GM12864 (cell line): Measurements from ENCODE around the gene EEF1A2.

Source experiments
- DNase-seq: peaks from one replicate; pipeline ENCODE4 v3.0.0-alpha.2; 2011; ENCODE audit warnings: low read depth
- H3K4me3 ChIP-seq: 2 replicates; pipeline ENCODE4 v1.5.1; 2011; ENCODE audit warnings: mild to moderate bottlenecking, low read depth, low read length, control low read depth
- TF ChIP-seq, protein P1 (sequence below): IDR thresholded peaks from 2 replicates; pipeline ENCODE4 v1.5.1; 2011; ENCODE audit warnings: low read depth, mild to moderate bottlenecking, moderate library complexity, low read length, control low read depth, inconsistent platforms; ENCODE audit errors: missing control alignments

EEF1A2 gene

GRCh38 chr20:63498960-63499337 is at the start of gene EEF1A2:
Gene EEF1A2 (minus strand): TSS chr20:63499083. CDS start chr20:63497763, 1,320 bp downstream.
- TF ChIP-seq, protein P1, sequence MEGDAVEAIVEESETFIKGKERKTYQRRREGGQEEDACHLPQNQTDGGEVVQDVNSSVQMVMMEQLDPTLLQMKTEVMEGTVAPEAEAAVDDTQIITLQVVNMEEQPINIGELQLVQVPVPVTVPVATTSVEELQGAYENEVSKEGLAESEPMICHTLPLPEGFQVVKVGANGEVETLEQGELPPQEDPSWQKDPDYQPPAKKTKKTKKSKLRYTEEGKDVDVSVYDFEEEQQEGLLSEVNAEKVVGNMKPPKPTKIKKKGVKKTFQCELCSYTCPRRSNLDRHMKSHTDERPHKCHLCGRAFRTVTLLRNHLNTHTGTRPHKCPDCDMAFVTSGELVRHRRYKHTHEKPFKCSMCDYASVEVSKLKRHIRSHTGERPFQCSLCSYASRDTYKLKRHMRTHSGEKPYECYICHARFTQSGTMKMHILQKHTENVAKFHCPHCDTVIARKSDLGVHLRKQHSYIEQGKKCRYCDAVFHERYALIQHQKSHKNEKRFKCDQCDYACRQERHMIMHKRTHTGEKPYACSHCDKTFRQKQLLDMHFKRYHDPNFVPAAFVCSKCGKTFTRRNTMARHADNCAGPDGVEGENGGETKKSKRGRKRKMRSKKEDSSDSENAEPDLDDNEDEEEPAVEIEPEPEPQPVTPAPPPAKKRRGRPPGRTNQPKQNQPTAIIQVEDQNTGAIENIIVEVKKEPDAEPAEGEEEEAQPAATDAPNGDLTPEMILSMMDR: peak; percentile 6
- no peak for DNase-seq
- no peak within 1 kb of the TSS; the same call in 1 of the 2 replicates for H3K4me3 ChIP-seq

- no peak overlapping the region for H3K4me3 ChIP-seq
- TF ChIP-seq, protein P1: no peak
- no peak for DNase-seq
Measured at GRCh38 chr20:63548542-63548941, 49.7 kb upstream of the EEF1A2 start.

DNA sequence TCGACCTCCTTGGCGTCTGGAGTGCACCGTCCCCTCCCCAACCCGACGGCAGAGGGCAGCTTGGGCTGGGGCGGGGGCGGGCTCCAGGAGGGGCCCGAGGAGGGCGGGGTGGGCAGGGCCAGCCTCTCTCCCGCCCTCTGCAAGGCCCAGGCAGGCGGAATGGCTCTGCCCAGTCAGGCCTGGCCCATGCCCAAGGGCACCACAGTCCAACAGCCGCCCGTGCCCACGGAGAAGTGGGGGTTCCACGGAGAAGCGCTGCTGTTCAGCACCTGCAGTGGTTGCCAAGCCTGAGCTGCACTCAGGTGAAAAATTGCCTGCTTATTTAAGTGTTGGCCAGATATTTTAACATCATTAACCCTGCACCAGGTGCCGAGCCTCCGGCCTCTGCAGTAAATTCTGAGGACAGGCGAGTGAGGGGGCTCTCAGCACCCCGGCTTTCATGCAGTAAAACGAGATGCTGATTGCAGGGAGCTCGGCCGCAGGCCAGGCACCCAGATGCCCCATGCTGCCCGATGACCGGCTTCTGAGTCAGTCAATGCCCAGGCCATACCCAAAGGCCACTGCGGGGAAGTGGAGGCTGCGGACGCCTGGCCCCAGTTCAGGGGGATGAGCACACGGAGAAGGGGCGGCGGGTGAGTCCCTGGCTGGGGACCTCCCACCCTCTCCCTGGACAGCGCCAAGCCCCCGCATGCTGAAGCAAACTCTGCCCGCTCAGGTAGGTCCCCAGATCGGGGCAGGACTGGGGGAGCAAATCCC is 49.0 kb upstream of the EEF1A2 start, which contains the start of gene SRMS:
SRMS (minus strand) TSS at position 25 of the 756 bp plus-strand sequence. CDS start 286 bp downstream, outside the sequence.
- TF ChIP-seq, protein P1: no peak
- H3K4me3 ChIP-seq: no peak within 1 kb of the TSS
- DNase-seq: no peak

- TF ChIP-seq, protein P1: no peak
- no peak overlapping the region for H3K4me3 ChIP-seq
- no peak for DNase-seq
Measured at GRCh38 chr20:63546956-63547724, 48.3 kb upstream of the EEF1A2 start.

DNA sequence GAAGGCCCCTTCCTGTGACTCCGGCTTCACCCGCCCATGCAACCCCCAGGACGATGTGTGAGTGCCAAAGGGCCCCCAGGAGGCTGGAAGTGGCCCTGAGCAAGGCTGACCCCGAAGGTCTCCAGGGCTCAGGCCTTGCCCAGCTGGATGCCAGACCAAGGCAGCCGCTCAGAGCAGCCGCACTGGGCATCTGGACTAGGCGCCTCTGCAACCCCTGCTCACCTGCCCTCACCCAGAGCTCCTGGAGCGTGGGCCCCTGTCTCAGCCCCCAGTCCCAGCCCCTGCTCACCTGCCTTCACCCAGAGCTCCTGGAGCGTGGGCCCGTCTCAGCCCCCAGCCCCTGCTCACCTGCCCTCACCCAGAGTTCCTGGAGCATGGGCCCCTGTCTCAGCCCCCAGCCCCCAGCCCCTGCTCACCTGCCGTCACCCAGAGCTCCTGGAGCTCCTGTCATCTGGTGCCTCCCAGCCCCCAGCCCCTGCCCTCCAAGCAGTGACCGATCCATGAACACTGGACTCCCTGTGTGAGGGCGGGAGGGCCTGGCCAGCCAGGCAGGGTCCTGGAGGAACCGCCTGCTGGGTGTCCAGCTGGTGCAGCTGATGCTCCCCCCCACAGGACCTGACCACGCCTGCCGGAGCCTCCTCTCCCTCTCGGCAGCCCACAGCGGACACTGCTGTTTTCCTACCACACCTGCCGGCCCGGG is 47.5 kb upstream of the EEF1A2 start:
- TF ChIP-seq, protein P1: no peak
- H3K4me3 ChIP-seq: no peak overlapping the region
- DNase-seq: no peak

GRCh38 chr20:63545814-63546213 is 46.9 kb upstream of the EEF1A2 start:
- DNase-seq: no peak
- TF ChIP-seq, protein P1: no peak
- H3K4me3 ChIP-seq: no peak overlapping the region
